Measurements from ENCODE around the gene PLCB4.

Gene PLCB4

DNA sequence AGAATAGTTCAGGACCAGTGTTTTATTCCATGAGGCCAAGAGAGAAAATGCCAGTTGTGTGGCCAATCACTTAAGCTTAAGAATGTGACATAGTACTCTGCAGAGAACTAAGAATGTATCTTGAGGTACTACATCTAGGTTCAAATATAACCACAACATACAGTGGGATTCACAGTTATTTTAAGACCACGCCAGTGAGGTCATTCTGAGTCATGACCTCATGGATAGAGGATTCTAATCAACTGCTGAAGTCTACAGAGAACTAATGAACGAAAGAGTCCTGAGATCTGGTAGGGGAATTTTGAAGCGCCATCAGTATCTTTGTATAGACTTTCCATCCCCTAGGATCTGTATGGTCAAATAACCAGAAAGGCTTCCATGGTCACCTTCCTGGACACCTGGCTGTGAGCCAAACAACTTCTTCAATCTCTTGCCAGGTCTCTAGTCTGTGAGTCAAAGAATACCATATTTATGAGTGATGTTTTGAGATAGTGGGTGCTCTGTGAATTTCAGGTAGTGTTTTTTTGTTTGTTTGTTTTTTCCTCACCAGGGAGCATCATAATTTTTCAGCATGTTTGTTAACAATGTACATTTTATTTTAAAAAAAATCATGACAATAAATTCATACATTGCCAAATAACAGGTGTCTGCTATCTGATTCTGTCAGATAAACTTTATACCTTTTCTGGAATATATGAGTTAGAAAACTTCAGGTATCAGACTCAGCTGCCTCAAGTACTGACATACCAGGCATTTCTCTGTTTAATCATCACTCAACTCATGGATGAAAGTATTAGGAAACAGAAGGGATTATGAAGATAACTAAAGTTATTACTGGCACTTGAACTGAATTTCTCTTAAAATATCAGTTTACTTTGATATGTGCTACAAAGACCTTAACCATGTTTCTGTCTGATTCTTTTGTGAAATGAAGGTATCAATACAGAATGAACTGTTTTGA lies 217.9 kb downstream of the PLCB4 start:
- DNase-seq, result no peak

DNA sequence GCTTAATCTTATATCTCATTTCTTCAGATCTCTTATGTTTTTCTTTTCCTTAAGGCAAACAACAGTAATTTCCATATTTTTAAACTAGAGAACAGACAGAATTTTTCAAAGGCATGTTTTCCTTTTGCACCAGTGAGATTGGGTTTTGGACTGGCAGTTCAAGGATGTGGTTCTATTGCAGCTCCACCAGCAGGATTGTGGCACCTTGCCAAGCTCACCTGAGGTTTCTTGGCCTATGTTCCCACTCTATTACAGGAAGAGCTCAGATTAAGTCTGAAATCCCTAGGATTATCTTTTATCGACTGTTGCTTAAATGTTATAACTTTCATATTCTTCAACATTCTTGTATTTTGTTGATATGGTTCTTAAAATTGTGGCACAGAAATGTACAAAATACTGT lies 218.9 kb downstream of the PLCB4 start:
- peak; percentile 4 for DNase-seq

DNA sequence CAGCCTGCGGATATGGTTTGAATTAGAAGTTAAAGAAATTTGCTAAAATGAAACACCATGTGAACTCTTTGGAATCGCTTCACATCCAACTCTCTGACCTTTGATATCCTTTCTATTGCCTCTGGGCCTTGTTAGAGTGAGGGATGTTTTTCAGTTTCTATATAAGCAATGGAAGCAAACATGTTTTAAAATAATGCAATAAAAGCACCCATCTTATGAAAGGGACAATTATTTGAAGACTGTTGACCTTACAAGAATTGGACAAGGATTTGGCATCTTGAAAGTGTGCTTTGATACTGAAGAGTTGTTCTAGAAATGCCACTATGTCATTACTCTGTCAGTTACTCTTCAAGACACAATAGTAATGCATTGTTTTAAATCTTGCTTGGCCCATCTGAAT lies 221.4 kb downstream of the PLCB4 start:
- no peak for DNase-seq

DNA sequence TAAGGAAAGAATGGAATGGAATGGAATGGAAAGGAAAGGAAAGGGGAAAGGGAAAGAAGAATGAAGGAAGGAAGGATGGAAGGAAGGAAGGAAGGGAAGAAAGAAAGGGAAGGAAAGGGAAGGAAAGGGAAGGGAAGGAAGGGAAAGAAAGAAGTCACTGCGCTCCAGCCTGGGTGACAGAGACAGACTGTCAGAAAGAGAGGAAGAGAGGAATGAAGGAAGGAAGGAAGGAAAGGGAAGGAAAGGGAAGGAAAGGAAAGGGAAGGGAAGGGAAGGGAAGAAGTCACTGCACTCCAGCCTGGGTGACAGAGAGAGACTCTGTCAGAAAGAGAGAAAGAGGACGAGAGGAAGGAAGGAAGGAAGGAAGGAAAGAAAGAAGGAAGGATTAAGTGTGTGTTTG lies 224.3 kb downstream of the PLCB4 start:
- DNase-seq, result no peak

DNA sequence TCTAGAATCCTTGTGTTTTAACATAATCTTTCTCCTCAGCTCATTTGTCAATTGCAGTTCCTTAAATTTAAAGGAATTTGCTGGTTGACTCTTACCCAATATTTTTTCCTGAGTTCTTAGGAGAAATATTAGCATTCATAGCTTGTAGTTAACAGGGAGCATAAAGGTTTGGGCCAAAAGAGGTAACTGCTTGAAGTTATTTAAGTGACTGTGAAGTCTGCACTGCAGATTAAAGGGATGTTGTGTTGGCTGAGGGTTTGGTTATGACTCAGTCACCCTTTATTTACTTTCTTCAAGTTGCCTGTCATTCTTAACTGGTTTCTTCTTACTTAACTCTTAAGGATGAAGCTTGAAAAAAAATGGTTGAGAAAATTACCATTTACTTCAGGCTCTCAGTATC lies 225.2 kb downstream of the PLCB4 start:
- DNase-seq, result no peak

DNA sequence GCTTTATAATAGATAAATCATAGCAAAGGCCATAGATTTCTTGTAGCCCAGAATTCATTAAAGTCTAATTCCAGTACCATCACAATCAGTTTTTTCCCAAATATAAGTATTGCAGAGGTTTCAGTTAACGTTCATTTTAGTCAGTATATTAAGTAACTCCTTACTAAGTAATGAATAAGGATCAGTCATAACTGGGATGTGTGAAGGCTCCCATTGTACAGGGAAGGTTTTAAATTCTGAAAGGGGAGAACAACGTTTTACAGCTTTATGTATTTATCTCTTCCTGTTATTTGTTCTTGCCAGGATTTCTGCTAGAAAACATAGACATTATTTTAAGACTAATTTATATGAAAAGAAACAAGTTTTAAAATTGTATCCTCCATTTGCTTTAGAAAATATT lies 230.0 kb downstream of the PLCB4 start:
- no peak for DNase-seq

DNA sequence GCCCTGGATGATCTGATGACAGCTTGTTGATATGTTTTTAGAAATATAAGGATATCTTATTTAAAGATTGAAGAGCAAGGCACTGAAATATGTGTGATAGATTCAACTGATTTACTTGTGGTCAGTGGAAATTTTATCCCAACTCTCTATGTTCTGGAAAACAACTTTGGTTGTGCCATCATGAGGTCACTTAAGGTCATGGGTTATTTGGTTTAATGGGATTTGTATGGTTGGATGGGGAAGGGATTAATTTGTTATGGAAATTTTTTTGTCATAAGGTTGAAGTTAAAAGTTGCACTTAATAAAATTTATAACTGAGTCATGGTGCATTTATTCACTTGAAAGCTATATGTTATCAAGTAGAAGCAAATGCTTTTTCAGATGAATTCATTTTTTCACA lies 231.2 kb downstream of the PLCB4 start:
- DNase-seq, result no peak

DNA sequence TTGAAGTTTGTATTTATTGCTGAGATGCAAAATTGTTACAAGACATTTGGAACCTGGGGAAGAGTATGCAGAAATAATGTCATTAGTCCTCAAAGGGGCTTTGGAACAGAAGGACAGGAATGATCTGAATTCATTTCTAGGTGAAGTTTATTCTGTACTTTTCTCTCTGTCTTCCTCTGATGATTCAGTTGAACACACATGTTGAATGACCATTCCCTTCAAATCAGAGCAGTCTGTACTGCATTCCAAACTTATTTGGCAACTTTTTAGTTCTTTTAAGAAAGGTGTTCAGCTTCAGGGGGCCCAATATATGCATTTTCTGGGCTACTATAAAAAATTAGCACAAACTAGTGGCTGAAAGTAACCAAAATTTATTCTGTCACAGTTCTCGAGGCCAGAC lies 231.6 kb downstream of the PLCB4 start:
- no peak for DNase-seq

DNA sequence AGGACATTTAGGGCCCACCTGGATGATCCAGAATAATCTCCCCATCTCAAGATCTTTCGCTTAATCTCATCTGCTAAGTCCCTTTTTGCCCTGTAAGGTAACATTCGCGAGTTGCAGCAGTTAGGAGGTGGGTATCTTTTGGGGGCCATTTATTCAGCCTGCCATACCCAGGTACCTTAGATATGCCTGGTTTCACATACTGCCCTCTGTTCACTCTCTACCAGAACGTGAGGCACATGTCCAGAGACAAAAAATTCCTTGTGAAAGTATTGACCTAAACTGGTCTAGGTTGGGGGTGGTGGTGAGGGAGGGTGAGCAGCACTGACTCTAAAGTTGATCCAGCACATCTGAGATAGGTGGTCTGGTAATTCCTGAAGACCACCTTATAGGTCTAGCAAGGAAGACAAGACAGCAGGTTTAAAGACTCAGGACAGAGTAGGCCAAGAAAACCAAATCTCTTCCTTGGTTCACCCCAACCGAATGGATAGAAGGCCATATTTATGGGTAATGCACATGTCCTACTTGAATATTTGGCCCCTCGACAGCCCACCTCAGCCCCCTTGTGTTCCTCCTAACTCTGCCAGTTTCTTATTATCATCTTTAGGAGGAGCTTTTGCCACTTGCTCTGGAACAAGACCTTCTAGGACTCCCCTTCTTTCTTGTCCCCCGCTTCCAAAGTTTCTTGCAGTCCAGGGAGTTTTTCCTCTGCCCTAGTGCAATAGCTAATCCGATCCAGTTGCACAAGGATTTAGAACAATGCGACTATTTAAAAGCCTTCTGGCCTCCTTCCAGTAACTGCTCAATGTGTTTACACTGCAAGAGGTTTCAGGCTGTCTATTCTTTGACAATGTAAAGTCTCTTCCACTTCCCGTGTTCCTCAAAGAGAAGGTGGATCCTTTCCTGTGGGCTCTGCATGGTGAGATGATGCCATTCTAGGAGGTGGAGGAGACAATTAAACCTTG lies 232.5 kb downstream of the PLCB4 start:
- peak; percentile 71 for DNase-seq

DNA sequence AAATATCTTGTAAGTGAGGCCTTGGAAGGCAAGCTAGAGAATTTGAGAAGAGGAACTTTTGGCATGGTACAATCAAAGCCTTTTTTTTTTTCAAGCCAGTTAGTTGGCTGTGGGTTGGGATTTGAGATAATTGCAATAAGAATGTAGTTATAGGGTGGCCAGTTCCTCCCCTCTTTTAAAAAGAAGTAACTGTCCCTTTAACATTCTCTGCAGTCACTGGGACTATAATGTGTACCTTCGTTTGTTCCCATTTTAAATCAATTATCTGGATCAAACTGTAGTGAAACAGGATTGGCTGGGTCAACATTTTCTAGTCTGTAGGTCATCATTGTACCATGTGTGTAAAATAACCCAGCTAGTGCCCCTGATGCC lies 233.2 kb downstream of the PLCB4 start:
- DNase-seq, result no peak

DNA sequence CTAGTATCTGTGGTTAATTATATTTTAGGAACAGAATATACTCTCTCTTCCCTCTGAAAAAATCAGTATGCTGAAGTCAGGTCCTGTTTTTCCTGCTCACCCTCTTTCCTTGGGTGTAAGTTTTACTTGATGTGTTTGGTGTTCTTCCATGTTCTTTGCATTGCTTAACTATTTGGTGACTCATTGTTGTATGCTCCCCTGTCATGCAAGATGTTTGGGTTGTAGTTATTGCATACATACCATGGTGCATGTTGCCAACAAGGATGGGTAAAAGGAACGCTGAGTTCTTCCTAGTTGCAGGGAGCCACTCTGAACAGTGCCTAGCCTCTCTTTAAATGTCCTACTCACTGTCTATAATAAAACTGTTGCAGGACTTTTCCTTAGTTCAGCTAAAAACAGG lies 237.6 kb downstream of the PLCB4 start:
- DNase-seq, result no peak

DNA sequence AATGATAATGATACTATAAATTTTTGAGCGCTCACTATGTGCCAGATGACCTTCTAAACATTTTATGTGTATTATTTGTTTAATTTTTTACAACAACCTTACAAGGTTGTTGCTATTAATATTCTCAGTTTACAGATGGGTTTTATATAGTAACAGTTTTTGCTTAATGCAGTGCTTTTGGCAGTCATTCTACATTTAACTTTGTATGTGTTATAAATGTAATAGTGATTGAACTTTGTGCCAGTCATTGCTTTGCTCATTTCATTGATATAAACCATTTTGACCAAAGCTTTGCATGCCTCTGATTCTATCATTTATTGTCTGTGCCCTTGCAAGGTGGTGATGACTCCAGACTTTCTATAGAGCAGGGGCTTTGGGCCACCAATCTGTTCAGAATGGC lies 239.2 kb downstream of the PLCB4 start:
- no peak for DNase-seq

DNA sequence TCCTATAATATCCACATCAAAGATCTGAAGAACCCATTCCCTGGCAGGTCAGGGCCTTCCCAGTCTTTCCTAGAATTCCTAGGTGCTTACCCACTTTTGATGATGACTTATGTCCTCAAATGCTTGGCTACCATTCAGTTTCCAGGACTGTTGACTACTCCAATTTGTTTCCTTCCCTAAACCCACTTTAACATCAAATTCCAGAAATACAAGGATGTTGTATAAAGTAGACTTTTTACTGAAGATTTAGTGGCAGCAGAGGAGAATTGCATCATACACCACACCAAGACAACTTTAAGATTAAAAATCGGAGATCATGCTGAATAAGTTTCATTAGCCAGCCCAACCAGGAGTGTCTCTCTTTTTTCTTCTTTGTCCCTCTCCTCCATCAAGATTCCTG lies 242.2 kb downstream of the PLCB4 start:
- no peak for DNase-seq

DNA sequence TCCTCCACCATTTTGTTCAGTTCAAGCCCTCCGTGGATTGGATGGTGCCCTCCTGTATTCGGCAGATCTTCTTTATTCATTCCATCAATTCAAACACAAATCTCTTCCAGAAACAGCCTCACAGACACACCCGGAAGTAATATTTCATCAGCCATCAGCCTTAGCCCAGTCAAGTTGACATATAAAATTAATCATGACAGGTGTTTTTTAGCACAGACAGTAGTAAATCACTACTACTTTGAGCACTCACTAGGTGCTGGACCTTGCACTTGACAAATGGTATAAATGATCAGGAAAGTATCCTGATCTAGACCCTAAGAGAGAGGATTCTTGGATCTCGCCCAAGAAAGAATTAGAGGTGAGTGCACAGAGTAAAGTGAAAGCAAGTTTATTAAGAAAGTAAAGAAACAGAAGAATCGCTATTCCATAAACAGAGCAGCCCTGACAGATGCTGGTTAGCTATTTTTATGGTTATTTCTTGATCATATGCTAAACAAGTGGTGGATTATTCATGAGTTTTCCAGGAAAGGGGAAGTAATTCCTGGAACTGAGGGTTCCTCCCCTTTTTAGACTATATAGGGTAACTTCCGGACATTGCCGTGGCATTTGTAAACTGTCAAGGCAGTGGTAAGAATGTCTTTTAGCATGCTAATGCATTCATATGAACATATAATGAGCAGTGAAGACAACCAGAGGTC lies 250.9 kb downstream of the PLCB4 start:
- DNase-seq, result no peak

DNA sequence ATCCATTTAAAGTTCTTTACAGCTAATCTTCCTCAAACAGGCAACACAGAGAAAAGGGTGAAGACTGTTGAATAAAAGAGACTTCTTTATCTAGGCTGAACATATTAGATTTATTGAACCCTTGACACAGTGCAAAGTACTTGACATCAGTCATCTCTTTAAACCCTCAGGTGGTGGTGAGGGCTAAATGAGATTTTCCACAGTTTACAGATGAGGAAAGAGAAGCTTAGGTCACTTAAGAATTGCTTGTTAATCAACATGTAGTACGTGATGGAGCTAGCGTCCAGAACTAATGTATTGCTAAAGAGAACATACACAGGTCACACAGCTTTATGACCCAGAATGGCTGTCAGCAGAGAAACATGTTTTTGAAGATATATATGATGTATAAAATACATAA lies 252.1 kb downstream of the PLCB4 start:
- no peak for DNase-seq

DNA sequence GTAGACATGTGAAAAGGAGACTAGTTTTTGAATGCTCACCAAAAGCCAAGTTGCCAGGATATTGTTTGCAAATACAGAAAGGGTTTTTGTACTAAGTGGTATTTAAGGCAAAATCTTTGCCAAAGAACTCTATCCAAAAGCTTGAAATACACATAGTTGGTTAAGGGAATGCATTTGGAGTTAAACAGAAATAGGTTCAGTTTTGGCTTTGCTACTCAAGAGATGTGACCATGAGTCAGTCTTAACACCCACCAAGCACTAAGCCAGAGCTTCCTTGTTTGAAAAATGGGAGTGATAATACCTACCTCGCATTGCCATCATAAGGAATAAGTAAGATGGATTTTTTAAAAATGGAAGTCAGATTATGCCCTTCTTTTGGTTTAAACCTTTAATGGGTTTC lies 253.8 kb downstream of the PLCB4 start:
- no peak for DNase-seq

DNA sequence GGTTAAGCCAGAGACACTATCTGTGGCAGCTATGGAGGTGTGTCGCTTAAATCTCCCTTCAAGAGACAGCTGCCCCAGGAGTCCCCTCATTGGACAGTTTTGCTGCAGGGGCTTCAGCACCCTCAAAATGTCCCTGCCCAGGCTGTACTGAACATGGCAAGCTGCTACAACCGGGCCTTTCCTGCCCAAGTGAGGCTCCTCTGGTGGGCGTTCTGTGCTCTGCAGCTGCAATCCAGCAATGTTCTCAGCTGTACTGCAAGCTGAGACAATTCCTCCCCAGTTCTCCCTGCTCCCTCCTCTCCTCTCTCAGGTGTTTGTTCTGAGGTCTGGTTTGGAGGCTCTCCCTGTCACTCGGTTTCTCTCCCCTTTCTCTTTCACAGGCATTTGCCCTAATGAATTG lies 254.7 kb downstream of the PLCB4 start:
- DNase-seq, result peak; percentile 31

DNA sequence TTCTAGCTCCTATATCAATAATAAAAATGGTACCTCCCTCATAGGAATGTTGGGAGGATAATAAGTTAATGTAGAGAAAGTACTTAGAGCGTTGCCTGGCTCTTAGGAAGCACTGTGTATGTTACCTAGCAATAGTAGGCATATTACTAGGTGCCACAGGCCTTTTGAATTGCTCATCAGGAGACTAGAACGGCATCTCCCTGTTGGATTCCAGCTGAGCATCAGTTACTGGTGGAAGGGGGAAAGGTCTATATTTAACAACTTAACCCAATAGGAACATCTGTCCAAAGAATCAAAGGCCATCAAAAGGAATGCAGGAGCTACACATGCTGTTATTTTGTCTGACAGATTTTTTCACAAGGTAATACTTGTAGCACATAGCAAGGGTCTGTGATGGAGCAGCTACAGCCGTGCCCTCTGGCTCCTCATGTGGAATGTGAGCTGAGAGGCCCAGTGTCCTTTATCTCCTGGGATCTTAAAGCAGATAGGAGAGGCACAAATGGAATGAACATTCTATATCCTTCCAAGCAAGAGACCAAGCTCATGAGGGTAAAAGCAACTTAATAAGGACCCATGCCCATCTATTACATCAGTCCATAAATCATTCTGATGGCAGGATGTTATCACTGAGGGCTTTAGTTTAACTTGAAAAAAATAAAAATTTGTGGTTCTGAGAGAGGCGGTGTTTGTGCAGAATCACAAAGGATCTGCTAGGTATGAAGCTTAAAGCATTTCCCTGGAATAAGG lies 260.6 kb downstream of the PLCB4 start:
- DNase-seq, result no peak

DNA sequence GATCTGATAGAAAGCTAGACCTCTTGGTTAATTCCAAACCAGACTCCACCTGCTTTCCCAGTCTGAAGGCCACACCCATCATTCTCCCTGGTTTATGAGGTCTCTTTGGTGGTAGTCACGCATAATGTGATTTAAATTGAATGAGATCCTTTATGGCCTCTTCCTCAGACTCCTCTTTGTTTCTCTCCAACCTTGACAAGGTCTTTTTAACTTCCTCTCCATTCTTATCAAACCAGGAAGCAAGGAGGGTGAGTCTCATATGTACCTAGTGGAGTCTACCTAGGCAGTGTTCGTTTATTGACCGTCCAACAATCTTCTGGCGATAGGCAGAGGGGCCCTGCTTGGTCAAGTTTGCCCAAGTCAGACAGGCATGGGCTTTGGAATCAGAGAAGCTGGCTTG lies 261.3 kb downstream of the PLCB4 start:
- no peak for DNase-seq

DNA sequence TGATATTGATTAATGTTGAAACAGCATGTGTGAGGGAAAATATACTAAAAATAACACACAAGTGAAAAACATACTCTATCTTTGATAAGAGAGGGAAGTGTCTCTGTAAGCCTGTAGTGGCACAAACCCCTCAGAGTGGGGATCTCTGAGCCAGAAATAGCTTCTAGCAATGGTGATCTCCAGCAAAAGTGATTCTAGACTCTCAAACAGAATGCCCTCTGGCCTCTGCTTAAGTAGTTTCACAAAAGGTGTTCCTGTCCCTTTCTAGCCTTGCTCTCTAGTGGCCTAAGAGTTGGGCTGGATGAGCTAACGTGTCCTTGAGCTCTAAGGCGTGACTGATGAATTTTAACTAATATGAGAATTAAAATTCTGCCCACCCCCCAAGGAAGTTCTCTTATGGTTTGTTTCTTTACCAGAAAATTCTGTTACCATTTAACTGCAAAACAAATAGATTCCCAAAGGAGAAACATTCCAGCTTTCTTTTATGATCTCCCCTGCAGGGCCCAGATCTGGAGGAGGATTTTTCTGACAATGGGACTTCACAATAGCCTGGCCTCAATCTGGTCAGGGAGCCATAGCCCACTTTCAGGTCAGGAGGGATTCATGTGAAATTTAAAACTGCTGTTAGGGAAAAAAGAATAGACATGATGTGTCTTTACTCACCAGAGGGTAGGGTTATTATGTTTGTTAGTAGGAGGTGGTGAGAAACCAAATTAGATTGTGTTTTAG lies 263.0 kb downstream of the PLCB4 start:
- no peak for DNase-seq

DNA sequence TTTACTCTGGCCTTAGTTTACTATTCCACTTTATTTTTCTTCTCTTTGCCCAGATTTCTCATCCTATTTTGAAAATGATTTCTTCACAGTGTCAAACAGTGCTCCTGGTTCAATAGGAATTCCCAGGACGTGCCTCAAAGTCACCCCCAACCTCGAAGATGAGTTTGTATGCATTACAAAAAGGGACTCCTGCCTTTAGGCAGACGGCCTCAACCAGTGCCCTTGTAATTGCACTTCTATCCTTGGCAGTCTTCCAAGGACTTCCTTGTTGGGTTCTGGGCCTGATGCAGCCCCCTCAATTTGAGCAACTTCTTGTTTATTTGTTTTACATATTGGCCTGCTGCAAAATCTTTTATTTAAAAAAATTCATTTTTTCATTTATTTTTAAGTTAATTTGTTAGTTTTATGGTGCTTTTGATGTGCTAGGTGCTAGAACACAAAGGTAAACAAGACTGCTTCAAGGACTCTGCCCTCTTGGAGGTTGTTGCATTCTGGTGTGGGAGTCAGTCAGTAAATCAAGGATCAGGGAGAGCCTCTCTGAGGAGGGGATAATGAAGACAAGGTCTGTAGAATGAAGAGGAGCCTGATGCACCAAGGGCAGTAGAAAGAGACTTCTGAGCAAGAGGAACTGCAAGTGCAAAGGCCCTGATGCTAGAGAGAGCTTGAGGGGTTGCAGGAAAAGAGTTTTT lies 264.0 kb downstream of the PLCB4 start:
- DNase-seq, result peak; percentile 39

All from DMS53 (cell line).